Stimulated activated CD8-positive, alpha-beta memory T cell treated with anti-CD3 and anti-CD28 coated beads, Interleukin-15, amount 100 ng/mL, for 24 hours (primary cell): Measurements from ENCODE around the gene SLC29A4.
"Not testable (repeated sequence)": the region's sequence is repeated elsewhere in the genome, so short reads cannot be mapped to it uniquely, and the experiment has no call there.

Experiments used
- DNase-seq: peaks from one replicate; pipeline ENCODE4 v3.0.0-alpha.2; 2020; ENCODE audit warnings: low read depth

Gene SLC29A4

GRCh38 chr7:5282543-5283316, at the start of gene SLC29A4:
Gene SLC29A4 (plus strand): TSS chr7:5282943. CDS start chr7:5287817, 4,874 bp downstream.
- DNase-seq, result no peak

- no peak for DNase-seq
Measured at GRCh38 chr7:5234852-5235831, 47.6 kb upstream of the SLC29A4 start.

- DNase-seq, result no peak
Measured at GRCh38 chr7:5237286-5237685, 45.5 kb upstream of the SLC29A4 start.

GRCh38 chr7:5238500-5238899, 44.2 kb upstream of the SLC29A4 start:
- DNase-seq, result no peak

GRCh38 chr7:5243261-5243660, 39.5 kb upstream of the SLC29A4 start:
- no peak for DNase-seq

GRCh38 chr7:5248201-5248885, 34.4 kb upstream of the SLC29A4 start:
- DNase-seq, result no peak

- not testable (repeated sequence) for DNase-seq
Measured at GRCh38 chr7:5250787-5251186, 32.0 kb upstream of the SLC29A4 start.

GRCh38 chr7:5253529-5253928, 29.2 kb upstream of the SLC29A4 start:
- not testable (repeated sequence) for DNase-seq

- not testable (repeated sequence) for DNase-seq
Measured at GRCh38 chr7:5254371-5254770, 28.4 kb upstream of the SLC29A4 start.

- no peak for DNase-seq
Measured at GRCh38 chr7:5255832-5256231, 26.9 kb upstream of the SLC29A4 start.

- not testable (repeated sequence) for DNase-seq
Measured at GRCh38 chr7:5260530-5261068, 22.1 kb upstream of the SLC29A4 start.

GRCh38 chr7:5263066-5263465, 19.7 kb upstream of the SLC29A4 start:
- DNase-seq, result not testable (repeated sequence)

- no peak for DNase-seq
Measured at GRCh38 chr7:5265320-5266190, 17.2 kb upstream of the SLC29A4 start.

- no peak for DNase-seq
Measured at GRCh38 chr7:5266191-5267028, 16.3 kb upstream of the SLC29A4 start.

- DNase-seq, result not testable (repeated sequence)
Measured at GRCh38 chr7:5267829-5268228, 14.9 kb upstream of the SLC29A4 start.

GRCh38 chr7:5269992-5270657, 12.6 kb upstream of the SLC29A4 start:
- DNase-seq, result not testable (repeated sequence)

- DNase-seq, result no peak
Measured at GRCh38 chr7:5270788-5271187, 12.0 kb upstream of the SLC29A4 start.

GRCh38 chr7:5273831-5274405, 8.8 kb upstream of the SLC29A4 start:
- DNase-seq, result not testable (repeated sequence)

- DNase-seq, result no peak
Measured at GRCh38 chr7:5274441-5274840, 8.3 kb upstream of the SLC29A4 start.
